Measurements from ENCODE around the gene FBXO46.

Gene FBXO46

DNA sequence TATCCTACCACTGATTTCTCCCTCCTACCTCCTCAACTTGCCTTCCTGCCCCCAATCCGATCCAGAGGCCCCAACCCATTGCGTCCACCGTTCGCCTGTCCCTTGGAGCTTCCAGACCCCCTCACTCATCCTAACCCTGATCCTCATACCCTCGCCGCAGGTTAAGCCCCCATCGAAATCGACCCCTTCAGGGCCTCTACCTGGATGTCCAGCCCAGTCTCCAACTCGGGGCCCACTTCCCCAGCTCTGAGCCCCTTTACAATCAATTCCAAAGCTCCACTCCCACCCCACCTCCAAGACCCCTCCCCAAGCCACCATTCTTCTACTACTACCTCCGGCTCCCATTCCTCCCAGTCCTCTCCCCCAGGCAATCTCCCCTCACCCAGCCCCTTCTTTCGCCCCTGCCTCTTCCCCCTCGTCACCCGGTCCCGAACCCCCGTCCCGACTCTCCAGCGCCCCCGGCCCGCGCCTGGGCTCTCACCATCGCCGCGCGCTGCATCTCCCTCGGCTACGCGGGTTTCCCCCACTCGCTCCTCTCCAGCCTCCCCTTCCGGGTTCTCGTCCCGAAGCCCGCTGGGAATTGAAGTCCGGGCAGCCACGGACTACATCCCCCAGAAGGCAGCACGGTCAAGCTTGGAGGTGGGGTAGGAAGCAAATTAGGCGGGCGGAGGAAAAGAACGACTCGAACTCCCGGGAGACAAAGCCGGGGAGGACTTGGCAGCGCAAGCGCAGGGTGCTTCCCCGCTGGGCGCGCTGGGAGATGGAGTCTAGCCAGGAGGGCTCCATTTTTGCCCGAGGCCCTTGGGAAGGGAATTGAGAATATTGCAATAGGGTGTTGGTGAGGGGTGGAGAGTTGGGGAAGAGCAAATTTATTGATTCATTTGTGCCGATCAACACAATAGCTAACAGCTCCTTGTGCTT, at the start of gene FBXO46:
Gene FBXO46 (minus strand): TSS at position 529 of the 921 bp plus-strand sequence. CDS start 17,401 bp downstream, outside the sequence.
- TF ChIP-seq ZNF70 (CRISPR knock-in tag; IDR thresholded peaks at IDR 0.05) (no peak), BACH2 (CRISPR knock-in tag; IDR thresholded peaks at IDR 0.05; ENCODE audit: borderline replicate concordance) (no peak), PATZ1 (CRISPR knock-in tag; IDR thresholded peaks at IDR 0.05; ENCODE audit: borderline replicate concordance) (no peak), ARNTL (CRISPR knock-in tag; IDR thresholded peaks at IDR 0.05; ENCODE audit: borderline replicate concordance, low read depth) (no peak), PPARA (CRISPR knock-in tag; IDR thresholded peaks at IDR 0.05; ENCODE audit: borderline replicate concordance) (no peak), GLIS3 (CRISPR knock-in tag; IDR thresholded peaks at IDR 0.05) (no peak)
- peak; percentile 99 for ATAC-seq

DNA sequence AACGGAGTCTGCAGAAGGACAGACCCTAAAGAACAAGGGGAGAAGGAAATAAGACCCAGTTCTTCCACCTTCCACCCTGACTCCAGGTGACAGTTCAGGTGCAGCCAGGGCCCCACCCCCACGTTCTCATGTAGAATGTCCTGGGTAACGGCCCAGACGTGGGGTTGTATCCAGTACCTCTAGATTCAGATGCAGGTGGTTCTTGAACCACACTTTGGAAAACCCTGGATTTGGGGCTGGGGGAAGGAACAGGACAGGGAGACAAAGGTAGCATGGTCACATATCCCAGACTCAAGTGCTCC, 49.4 kb upstream of the FBXO46 start:
- no peak for ATAC-seq
- TF ChIP-seq ZNF565 (CRISPR knock-in tag; conservative IDR thresholded peaks at IDR 0.05; ENCODE audit: low read depth): no peak
- TF ChIP-seq ZFP3 (CRISPR knock-in tag; IDR thresholded peaks at IDR 0.05): no peak
- no peak for TF ChIP-seq GLIS3 (CRISPR knock-in tag; IDR thresholded peaks at IDR 0.05)
- TF ChIP-seq BACH2 (CRISPR knock-in tag; IDR thresholded peaks at IDR 0.05; ENCODE audit: borderline replicate concordance): no peak
- TF ChIP-seq, protein P1, sequence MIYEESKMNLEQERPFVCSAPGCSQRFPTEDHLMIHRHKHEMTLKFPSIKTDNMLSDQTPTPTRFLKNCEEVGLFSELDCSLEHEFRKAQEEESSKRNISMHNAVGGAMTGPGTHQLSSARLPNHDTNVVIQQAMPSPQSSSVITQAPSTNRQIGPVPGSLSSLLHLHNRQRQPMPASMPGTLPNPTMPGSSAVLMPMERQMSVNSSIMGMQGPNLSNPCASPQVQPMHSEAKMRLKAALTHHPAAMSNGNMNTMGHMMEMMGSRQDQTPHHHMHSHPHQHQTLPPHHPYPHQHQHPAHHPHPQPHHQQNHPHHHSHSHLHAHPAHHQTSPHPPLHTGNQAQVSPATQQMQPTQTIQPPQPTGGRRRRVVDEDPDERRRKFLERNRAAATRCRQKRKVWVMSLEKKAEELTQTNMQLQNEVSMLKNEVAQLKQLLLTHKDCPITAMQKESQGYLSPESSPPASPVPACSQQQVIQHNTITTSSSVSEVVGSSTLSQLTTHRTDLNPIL (CRISPR knock-in tag; IDR thresholded peaks at IDR 0.05; ENCODE audit: low read depth): no peak
- no peak for TF ChIP-seq OSR1 (CRISPR knock-in tag; IDR thresholded peaks at IDR 0.05)
- TF ChIP-seq ISL1 (CRISPR knock-in tag; IDR thresholded peaks at IDR 0.05): no peak
- TF ChIP-seq ZNF70 (CRISPR knock-in tag; IDR thresholded peaks at IDR 0.05): no peak

GRCh38 chr19:45779231-45780145, 48.8 kb upstream of the FBXO46 start:
- no peak for ATAC-seq
- TF ChIP-seq RARB (CRISPR knock-in tag; IDR thresholded peaks at IDR 0.05) (no peak), ISL1 (CRISPR knock-in tag; IDR thresholded peaks at IDR 0.05) (no peak), ZNF70 (CRISPR knock-in tag; IDR thresholded peaks at IDR 0.05) (no peak)

DNA sequence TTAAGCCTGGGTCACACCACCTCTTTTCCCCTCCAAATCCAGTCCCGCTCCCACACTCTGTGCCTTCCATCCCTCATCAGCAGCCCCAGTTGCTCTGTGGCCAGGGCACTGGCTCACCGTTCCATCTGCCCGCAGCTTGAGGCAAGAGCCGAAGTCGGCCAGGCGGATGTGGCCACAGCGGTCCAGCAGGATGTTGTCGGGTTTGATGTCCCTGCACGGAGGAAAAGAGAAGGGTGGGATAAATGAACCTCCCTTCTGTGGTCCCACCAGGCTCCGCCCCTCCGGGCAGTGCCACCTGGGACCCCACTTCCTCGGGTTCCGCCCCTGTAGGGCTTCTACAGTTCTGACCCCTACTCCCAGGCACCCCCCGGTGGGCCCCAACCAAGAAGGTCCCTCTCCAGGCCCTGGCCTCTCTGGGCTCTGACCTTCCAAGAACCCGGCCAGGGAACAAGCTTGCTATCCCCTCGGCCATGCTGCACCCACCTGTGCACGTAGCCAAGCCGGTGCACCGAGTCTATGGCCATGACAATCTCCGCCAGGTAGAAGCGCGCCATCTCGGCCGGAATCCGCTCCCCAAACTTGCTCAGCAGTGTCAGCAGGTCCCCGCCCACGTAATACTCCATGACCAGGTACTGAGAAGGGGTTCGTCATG, 47.4 kb upstream of the FBXO46 start:
- ATAC-seq: no peak
- TF ChIP-seq ZFP3 (CRISPR knock-in tag; IDR thresholded peaks at IDR 0.05): no peak
- TF ChIP-seq ZFP30 (CRISPR knock-in tag; IDR thresholded peaks at IDR 0.05): no peak
- no peak for TF ChIP-seq RARB (CRISPR knock-in tag; IDR thresholded peaks at IDR 0.05)
- TF ChIP-seq GLIS3 (CRISPR knock-in tag; IDR thresholded peaks at IDR 0.05): no peak
- TF ChIP-seq, protein P1 (CRISPR knock-in tag; IDR thresholded peaks at IDR 0.05; ENCODE audit: low read depth): no peak
- no peak for TF ChIP-seq PPARA (CRISPR knock-in tag; IDR thresholded peaks at IDR 0.05; ENCODE audit: borderline replicate concordance)
- TF ChIP-seq ESRRG (CRISPR knock-in tag; IDR thresholded peaks at IDR 0.05): no peak
- TF ChIP-seq ZNF8 (CRISPR knock-in tag; IDR thresholded peaks at IDR 0.05): no peak
- TF ChIP-seq BACH2 (CRISPR knock-in tag; IDR thresholded peaks at IDR 0.05; ENCODE audit: borderline replicate concordance): no peak
- TF ChIP-seq ZC3H10 (CRISPR knock-in tag; IDR thresholded peaks at IDR 0.05): no peak
- no peak for TF ChIP-seq ISL1 (CRISPR knock-in tag; IDR thresholded peaks at IDR 0.05)

DNA sequence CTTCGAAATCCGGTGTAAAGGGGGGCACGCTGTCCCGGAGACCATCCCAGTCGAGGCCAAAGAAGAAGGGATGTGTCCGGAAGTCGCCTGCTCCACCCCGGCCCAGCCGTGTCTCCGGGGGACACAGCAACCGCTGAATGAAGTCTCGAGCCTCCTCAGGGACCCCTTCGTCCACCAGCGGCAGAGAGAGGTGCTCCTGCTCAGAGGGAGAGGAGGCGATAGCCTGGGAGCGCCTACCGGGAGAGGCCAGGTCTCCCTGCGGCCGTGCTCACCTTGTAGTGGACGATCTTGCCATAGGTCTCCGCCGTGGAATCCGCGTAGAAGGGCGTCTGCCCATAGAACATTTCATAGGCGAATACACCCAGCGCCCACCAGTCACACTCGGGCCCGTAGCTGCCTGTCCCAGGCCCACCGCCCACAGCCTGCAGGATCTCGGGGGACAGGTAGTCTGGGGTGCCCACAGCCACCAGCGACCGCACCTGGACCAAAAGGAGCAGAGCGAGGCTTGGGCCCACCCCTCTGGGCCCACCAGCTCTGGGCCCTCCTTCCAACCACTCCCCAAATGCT, 46.8 kb upstream of the FBXO46 start:
- ATAC-seq: no peak

More for the DNA sequence above, 46.8 kb upstream of the FBXO46 start:
- TF ChIP-seq SNAI2 (CRISPR knock-in tag; IDR thresholded peaks at IDR 0.05): no peak

Measured in SK-N-SH treated with all-trans-retinoic acid at 6 μM for 48 hours (cell line).